GM13976 (cell line): ENCODE results near the gene CACNB3.

Experiments used
- DNase-seq: peaks from one replicate; pipeline ENCODE4 v3.0.0; 2012; ENCODE audit warnings: low spot score
- in situ Hi-C: fragments of 300-500 bp; cut with MboI; formaldehyde crosslinking; loops from one replicate; pipeline ENCODE4 v1.12.0; 2022; ENCODE audit warnings: low sequenced_read_pairs, mixed read lengths, inconsistent platforms; ENCODE audit not compliant: unreplicated experiment
- TF ChIP-seq, protein P1 (sequence below): IDR thresholded peaks from 2 replicates; pipeline ENCODE4 v1.5.1; 2012; ENCODE audit warnings: borderline replicate concordance, mild to moderate bottlenecking; ENCODE audit not compliant: insufficient read depth; ENCODE audit errors: extremely low read depth, missing control alignments, control extremely low read depth

The CACNB3 gene

DNA sequence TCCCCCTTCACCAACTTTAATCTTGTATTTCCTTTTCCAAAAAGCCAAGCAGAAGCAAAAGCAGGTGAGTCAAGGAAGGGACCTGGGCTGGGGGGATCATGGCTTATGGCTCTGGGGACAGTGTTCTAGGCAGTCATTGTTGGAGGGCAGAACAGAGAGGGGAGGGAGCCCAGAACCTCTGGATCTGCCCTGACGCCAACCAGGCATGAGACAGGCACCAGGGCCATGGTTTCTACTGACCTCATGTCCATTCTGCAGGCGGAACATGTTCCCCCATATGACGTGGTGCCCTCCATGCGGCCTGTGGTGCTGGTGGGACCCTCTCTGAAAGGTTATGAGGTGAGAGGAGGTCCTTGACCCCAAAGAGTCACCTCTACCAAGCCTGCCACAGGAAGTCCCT, 6.6 kb downstream of the CACNB3 start:
- in situ Hi-C loops: no loop called here
- no peak for DNase-seq
- TF ChIP-seq, protein P1, sequence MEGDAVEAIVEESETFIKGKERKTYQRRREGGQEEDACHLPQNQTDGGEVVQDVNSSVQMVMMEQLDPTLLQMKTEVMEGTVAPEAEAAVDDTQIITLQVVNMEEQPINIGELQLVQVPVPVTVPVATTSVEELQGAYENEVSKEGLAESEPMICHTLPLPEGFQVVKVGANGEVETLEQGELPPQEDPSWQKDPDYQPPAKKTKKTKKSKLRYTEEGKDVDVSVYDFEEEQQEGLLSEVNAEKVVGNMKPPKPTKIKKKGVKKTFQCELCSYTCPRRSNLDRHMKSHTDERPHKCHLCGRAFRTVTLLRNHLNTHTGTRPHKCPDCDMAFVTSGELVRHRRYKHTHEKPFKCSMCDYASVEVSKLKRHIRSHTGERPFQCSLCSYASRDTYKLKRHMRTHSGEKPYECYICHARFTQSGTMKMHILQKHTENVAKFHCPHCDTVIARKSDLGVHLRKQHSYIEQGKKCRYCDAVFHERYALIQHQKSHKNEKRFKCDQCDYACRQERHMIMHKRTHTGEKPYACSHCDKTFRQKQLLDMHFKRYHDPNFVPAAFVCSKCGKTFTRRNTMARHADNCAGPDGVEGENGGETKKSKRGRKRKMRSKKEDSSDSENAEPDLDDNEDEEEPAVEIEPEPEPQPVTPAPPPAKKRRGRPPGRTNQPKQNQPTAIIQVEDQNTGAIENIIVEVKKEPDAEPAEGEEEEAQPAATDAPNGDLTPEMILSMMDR: no peak

DNA sequence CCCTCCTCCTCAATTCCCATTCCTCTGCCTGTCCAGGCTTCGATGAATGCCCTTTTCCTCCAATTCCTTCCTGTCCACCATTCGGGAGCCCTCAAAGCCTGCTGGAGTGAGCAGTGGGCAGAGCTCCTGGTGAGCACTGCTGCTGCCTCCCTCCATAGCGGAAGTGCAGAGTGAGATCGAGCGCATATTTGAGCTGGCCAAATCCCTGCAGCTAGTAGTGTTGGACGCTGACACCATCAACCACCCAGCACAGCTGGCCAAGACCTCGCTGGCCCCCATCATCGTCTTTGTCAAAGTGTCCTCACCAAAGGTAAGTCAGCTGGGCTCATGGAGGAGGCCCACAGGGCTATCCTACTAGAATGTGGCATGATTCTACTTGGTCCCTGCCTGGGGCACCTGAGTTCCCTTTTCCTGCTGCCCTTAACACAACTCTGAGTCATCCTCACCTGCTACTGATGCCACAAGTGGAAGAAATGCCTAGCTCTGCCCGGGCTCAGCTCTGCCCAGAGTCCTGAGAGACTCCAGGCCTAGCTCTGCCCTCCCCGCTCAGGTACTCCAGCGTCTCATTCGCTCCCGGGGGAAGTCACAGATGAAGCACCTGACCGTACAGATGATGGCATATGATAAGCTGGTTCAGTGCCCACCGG, 8.0 kb downstream of the CACNB3 start:
- no peak for DNase-seq
- TF ChIP-seq, protein P1: no peak
- in situ Hi-C loops: no loop called here

DNA sequence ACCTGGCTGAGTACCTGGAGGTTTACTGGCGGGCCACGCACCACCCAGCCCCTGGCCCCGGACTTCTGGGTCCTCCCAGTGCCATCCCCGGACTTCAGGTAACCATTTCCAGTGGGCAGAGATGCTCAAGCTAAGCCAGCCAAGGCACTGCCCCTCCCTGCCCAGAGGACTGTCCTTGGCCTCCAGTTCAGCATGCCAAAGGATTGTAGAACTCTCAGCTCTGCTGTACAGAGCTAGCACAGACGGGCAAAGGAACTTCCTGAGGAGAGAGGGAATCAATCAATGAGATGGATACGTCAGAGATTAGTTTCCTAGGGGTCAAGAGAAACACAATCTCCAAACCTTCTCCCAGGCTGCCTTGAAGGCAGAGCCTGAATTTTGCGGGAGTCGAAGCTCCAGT, 8.7 kb downstream of the CACNB3 start:
- TF ChIP-seq, protein P1: no peak
- no peak for DNase-seq
- in situ Hi-C loops: no loop called here

DNA sequence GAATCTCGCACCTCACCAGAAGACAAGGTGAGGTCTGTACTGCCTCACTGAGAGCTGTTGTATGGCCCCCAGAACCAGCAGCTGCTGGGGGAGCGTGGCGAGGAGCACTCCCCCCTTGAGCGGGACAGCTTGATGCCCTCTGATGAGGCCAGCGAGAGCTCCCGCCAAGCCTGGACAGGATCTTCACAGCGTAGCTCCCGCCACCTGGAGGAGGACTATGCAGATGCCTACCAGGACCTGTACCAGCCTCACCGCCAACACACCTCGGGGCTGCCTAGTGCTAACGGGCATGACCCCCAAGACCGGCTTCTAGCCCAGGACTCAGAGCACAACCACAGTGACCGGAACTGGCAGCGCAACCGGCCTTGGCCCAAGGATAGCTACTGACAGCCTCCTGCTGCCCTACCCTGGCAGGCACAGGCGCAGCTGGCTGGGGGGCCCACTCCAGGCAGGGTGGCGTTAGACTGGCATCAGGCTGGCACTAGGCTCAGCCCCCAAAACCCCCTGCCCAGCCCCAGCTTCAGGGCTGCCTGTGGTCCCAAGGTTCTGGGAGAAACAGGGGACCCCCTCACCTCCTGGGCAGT, 9.3 kb downstream of the CACNB3 start:
- DNase-seq: no peak
- in situ Hi-C loops: no loop called here
- TF ChIP-seq, protein P1: no peak

DNA sequence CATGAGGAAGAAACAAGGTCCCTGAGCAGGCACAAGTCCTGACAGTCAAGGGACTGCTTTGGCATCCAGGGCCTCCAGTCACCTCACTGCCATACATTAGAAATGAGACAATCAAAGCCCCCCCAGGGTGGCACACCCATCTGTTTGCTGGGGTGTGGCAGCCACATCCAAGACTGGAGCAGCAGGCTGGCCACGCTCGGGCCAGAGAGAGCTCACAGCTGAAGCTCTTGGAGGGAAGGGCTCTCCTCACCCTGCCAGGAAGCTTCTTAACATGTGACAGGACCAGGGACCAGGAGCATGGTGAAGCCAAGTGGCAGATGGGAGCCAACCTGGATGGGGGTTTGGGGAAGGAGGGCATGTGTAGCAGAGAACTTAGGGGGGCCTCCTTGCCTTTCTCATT, 10.0 kb downstream of the CACNB3 start:
- DNase-seq: no peak
- in situ Hi-C loops: no loop called here

DNA sequence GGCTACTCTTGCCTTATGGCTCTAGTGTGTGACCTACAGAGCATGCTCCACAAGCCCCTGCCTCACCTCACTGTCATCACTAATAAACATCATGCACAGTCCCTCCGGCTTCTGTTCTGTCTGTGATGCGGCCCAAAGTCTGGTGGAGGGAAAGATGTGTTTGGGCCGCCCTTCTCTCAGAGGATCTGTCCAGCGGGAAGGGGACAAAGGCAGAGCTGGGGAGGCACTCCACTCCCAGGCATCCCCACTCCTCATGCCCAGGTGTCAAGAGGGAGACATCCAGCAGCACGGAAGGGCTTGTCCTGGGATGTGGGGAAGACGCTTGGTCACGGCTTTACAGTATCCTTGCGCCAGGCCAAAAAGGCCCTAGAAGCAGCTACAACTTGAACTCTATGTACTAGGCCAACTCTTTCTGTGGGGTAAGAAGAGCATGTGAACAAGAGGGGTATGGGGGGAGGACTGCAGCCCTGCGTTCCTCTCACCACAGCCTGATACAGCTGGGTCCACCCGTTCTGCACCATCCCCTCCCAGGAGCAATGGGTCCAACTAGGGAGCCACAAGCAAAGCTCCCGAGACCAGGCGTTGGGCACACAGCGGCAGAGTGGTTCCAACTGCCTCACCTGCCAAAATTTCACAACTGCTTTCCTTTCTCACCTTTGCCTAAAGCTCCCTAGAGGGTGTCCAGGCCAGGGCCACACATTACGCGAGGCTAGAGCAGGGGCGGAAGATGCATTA, 10.7 kb downstream of the CACNB3 start:
- in situ Hi-C loops: no loop called here
- DNase-seq: no peak
- TF ChIP-seq, protein P1: no peak

More for the DNA sequence above, 10.0 kb downstream of the CACNB3 start:
- TF ChIP-seq, protein P1: no peak
